Nephron (organoid): ENCODE results near the gene CMTM7.
"Not testable (repeated sequence)": the region's sequence is repeated elsewhere in the genome, so short reads cannot be mapped to it uniquely, and the experiment has no call there.

Experiments used
- H3K27ac Mint-ChIP-seq, 3 experiments: 2 replicates each; pipeline ENCODE4 v1.8.0; 2020; ENCODE audit warnings: mixed read lengths in 3 of 3, mild to moderate bottlenecking in 2 of 3, moderate library complexity in 1 of 3
- H3K27me3 Mint-ChIP-seq: 2 replicates; pipeline ENCODE4 v1.8.0; 2021; ENCODE audit warnings: low read depth, mild to moderate bottlenecking, moderate library complexity, mixed read lengths
- H3K36me3 Mint-ChIP-seq: 2 replicates; pipeline ENCODE4 v1.8.0; 2020; ENCODE audit warnings: low read depth, mixed read lengths
- H3K4me1 Mint-ChIP-seq: 2 replicates; pipeline ENCODE4 v1.8.0; 2020; ENCODE audit warnings: mixed read lengths
- H3K4me3 Mint-ChIP-seq, 3 experiments: 2 replicates each; pipeline ENCODE4 v1.8.0; 2020; ENCODE audit warnings: mild to moderate bottlenecking in 3 of 3, mixed read lengths in 3 of 3, moderate library complexity in 2 of 3
- H3K9me3 Mint-ChIP-seq: 2 replicates; pipeline ENCODE4 v1.8.0; 2020; ENCODE audit warnings: mixed read lengths
- CTCF ChIP-seq, 3 experiments: fragments of 200-600 bp; sonication (generic); IDR thresholded peaks; one replicate each; pipeline ENCODE4 v1.5.0; 2021; ENCODE audit warnings: antibody characterized with exemption in 3 of 3; ENCODE audit not compliant: unreplicated experiment in 3 of 3

Gene CMTM7

DNA sequence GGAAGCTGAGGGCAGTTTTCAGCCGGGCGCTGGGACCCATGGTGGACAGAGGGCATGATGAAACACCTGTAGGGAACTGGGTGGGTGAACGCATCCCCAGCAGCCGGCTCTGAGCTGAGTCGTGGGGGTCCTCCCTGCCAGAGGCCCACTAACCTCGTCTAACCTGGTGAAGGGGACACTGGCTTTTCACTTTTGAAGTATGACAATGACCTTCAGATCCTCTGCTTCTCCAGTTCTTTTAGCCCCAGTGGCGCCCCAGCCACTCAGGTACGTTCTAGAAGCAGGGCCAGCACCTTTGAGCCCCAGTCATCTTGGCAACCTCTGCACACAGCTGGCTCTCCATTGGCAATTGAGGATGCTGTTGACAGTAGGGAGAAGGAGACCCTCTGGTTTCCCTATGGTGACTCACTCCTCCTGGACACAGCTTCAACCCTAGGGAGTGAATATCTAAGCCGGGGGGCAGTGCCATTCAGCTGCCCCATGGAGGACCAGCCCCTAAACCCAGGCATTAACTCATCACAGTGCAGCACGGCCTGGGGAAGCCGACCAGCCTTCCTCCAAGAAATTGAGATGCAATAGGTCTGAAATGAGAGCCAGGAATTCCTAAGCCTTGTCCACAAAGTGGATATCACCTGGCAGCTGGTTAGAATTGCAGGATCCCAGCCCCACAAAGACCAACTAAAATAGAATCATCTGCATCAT is 64.9 kb downstream of the CMTM7 start:
- H3K27me3 Mint-ChIP-seq, result peaks cover 9% of the 10 kb centered on the region
- TF ChIP-seq CTCF (IDR thresholded peaks at IDR 0.05; ENCODE audit: unreplicated experiment in 3 of 3), result no peak
- no peak overlapping the region for H3K4me3 Mint-ChIP-seq
- H3K27ac Mint-ChIP-seq, result no peak overlapping the region
- H3K9me3 Mint-ChIP-seq, result no peaks in the 10 kb centered on the region
- peaks cover 19% of the 10 kb centered on the region for H3K36me3 Mint-ChIP-seq
- H3K4me1 Mint-ChIP-seq, result peaks cover 23% of the 10 kb centered on the region

GRCh38 chr3:32457971-32458471 is 66.4 kb downstream of the CMTM7 start:
- Mint-ChIP-seq H3K4me1 (peaks cover 23% of the 10 kb centered on the region), H3K4me3 (peak overlapping the region in 1 of 3 experiments; percentile 4), H3K27me3 (peaks cover 9% of the 10 kb centered on the region), H3K9me3 (no peaks in the 10 kb centered on the region), H3K27ac (peak overlapping the region in 1 of 3 experiments; percentile 42), H3K36me3 (peaks cover 19% of the 10 kb centered on the region)
- TF ChIP-seq CTCF (IDR thresholded peaks at IDR 0.05; ENCODE audit: unreplicated experiment in 3 of 3), result no peak

GRCh38 chr3:32459450-32459849 is 67.8 kb downstream of the CMTM7 start:
- H3K4me1 Mint-ChIP-seq, result peaks cover 21% of the 10 kb centered on the region
- H3K27ac Mint-ChIP-seq, result no peak overlapping the region
- H3K9me3 Mint-ChIP-seq, result no peaks in the 10 kb centered on the region
- TF ChIP-seq CTCF (IDR thresholded peaks at IDR 0.05; ENCODE audit: unreplicated experiment in 3 of 3), result no peak
- H3K27me3 Mint-ChIP-seq, result peaks cover 9% of the 10 kb centered on the region
- H3K4me3 Mint-ChIP-seq, result no peak overlapping the region
- peaks cover 11% of the 10 kb centered on the region for H3K36me3 Mint-ChIP-seq

GRCh38 chr3:32460031-32460749 is 68.5 kb downstream of the CMTM7 start:
- peaks cover 14% of the 10 kb centered on the region for H3K4me1 Mint-ChIP-seq
- no peak overlapping the region for H3K4me3 Mint-ChIP-seq
- peaks cover 4% of the 10 kb centered on the region for H3K36me3 Mint-ChIP-seq
- H3K9me3 Mint-ChIP-seq, result no peaks in the 10 kb centered on the region
- peak overlapping the region in 1 of 3 experiments; percentile 26 for H3K27ac Mint-ChIP-seq
- peaks cover 9% of the 10 kb centered on the region for H3K27me3 Mint-ChIP-seq
- no peak for TF ChIP-seq CTCF (IDR thresholded peaks at IDR 0.05; ENCODE audit: unreplicated experiment in 3 of 3)

- not testable (repeated sequence) for H3K36me3 Mint-ChIP-seq, H3K27me3 Mint-ChIP-seq, H3K27ac Mint-ChIP-seq, H3K4me3 Mint-ChIP-seq, H3K9me3 Mint-ChIP-seq, H3K4me1 Mint-ChIP-seq
These were observed 69.3 kb downstream of the CMTM7 start for GRCh38 chr3:32460817-32461496.

DNA sequence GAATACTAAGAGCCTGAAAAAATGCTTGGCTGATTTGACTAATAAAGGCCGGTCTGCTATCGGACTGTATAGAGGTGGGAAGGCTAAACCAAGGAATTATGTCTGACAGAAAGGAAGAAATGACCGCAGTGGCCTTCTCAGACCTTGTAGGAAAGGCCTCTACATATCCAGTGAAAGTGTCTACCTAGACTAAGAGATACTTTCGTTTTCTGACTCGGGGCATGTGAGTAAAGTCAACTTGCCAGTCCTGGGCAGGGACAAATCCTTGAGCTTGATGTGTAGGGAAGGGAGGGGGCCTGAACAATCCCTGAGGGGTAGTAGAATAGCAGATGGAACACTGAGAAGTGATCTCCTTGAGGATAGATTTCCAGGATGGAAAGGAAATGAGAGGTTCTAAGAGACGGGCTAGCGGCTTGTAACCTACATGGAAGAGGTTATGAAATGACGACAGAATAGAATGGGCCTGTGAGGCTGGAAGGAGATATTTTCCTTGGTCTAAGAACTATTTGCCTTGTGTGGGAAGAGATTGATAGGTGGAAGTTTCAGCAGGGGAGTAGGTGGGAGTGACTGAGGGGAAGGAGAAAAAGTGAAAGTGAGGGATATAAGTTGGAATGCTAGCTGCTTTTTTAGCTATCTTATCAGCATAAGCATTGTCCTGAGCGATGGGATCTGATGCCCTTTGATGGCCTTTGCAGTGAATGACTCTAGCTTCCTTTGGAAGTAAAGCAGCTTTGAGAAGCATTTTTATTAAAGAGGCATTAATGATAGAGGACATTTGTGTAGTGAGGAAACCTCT is 70.7 kb downstream of the CMTM7 start:
- not testable (repeated sequence) for H3K27me3 Mint-ChIP-seq, H3K9me3 Mint-ChIP-seq, H3K27ac Mint-ChIP-seq, H3K4me3 Mint-ChIP-seq, H3K36me3 Mint-ChIP-seq, H3K4me1 Mint-ChIP-seq

DNA sequence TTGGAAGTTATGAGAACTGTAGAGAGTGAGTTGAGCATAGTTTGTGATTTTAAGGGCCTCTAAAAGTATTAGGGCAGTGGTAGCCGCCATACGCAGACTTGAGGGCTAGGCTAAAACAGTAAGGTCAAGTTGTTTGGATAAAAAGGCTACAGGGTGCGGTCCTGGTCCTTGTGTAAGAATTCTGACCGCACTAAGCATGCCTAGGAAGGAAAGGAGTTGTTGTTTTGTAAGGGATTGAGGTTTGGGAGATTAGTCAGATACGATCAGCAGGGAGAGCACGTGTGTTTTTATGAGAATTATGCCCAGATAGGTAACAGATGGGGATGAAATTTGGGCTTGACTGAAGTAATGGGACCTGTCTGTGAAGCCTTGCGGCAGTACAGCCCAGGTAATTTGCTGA is 71.8 kb downstream of the CMTM7 start:
- H3K27me3 Mint-ChIP-seq, H3K4me1 Mint-ChIP-seq, H3K27ac Mint-ChIP-seq, H3K36me3 Mint-ChIP-seq, H3K9me3 Mint-ChIP-seq, H3K4me3 Mint-ChIP-seq: not testable (repeated sequence)

GRCh38 chr3:32464726-32465125 is 73.1 kb downstream of the CMTM7 start:
- not testable (repeated sequence) for H3K27ac Mint-ChIP-seq, H3K9me3 Mint-ChIP-seq, H3K4me3 Mint-ChIP-seq, H3K27me3 Mint-ChIP-seq
- Mint-ChIP-seq H3K4me1 (peaks cover 13% of the 10 kb centered on the region), H3K36me3 (peaks cover 13% of the 10 kb centered on the region)

GRCh38 chr3:32466808-32467207 is 75.2 kb downstream of the CMTM7 start:
- Mint-ChIP-seq H3K4me1 (peaks cover 10% of the 10 kb centered on the region), H3K36me3 (peaks cover 18% of the 10 kb centered on the region)
- H3K27ac Mint-ChIP-seq, H3K9me3 Mint-ChIP-seq, H3K27me3 Mint-ChIP-seq, H3K4me3 Mint-ChIP-seq: not testable (repeated sequence)
